HG03432 (cell line): ENCODE measurements around the gene TCOF1.

Experiments
- ATAC-seq: cut with Tn5 transposase; IDR thresholded peaks from one replicate; pipeline ENCODE4 v1.9.1; 2021; ENCODE audit warnings: mild to moderate bottlenecking, moderate library complexity; ENCODE audit not compliant: unreplicated experiment

TCOF1 gene

GRCh38 chr5:150357326-150358260 lies at the start of gene TCOF1:
TCOF1 (plus strand) TSS chr5:150357697; CDS start chr5:150357747, 50 bp downstream.
- ATAC-seq, result peak; percentile 97

- ATAC-seq, result no peak
These were observed 48.2 kb upstream of the TCOF1 start for GRCh38 chr5:150309101-150309885.

- ATAC-seq, result no peak
These were observed 47.6 kb upstream of the TCOF1 start for GRCh38 chr5:150309886-150310239.

GRCh38 chr5:150310246-150310645 lies 47.3 kb upstream of the TCOF1 start:
- ATAC-seq, result no peak

GRCh38 chr5:150311015-150311692 lies 46.3 kb upstream of the TCOF1 start:
- no peak for ATAC-seq

GRCh38 chr5:150312518-150312917 lies 45.0 kb upstream of the TCOF1 start:
- ATAC-seq, result no peak

- ATAC-seq, result no peak
These were observed 44.0 kb upstream of the TCOF1 start for GRCh38 chr5:150313501-150313900.

GRCh38 chr5:150313921-150314716 lies 43.4 kb upstream of the TCOF1 start:
- ATAC-seq, result no peak

GRCh38 chr5:150315245-150315644 lies 42.3 kb upstream of the TCOF1 start:
- ATAC-seq, result no peak

- ATAC-seq, result no peak
These were observed 41.2 kb upstream of the TCOF1 start for GRCh38 chr5:150316320-150316719.

GRCh38 chr5:150317048-150318003 lies 40.2 kb upstream of the TCOF1 start:
- ATAC-seq, result no peak

GRCh38 chr5:150318613-150319483 lies 38.6 kb upstream of the TCOF1 start:
- ATAC-seq, result no peak

GRCh38 chr5:150319484-150319790 lies 38.1 kb upstream of the TCOF1 start:
- ATAC-seq, result no peak

GRCh38 chr5:150320044-150320613 lies 37.4 kb upstream of the TCOF1 start:
- no peak for ATAC-seq

GRCh38 chr5:150321211-150321610 lies 36.3 kb upstream of the TCOF1 start:
- no peak for ATAC-seq

- no peak for ATAC-seq
These were observed 35.7 kb upstream of the TCOF1 start for GRCh38 chr5:150321784-150322183.

- ATAC-seq, result no peak
These were observed 35.3 kb upstream of the TCOF1 start for GRCh38 chr5:150322202-150322601.

GRCh38 chr5:150323092-150323491 lies 34.4 kb upstream of the TCOF1 start:
- ATAC-seq, result no peak
